ENCODE measurements around the gene HDLBP. TPM values are rescaled to one million over a fixed set of nuclear protein-coding genes. Genes with fewer than 3 reads are reported as not detected.

Gene HDLBP
- total and polyA plus RNA-seq, 3 donors from 2014 or later = 600 to 790 (median 648) TPM

- intact Hi-C loops (cut with DNase I; ENCODE audit: low total_unique reads) = no loop called here
- no peaks in the 10 kb centered on the region for H3K27me3 ChIP-seq
- H3K4me3 ChIP-seq = no peak overlapping the region
- H3K4me1 ChIP-seq = no peaks in the 10 kb centered on the region
- H3K27ac ChIP-seq = no peak overlapping the region
- TF ChIP-seq POLR2A (IDR thresholded peaks at IDR 0.05) = no peak
- TF ChIP-seq, protein P1, sequence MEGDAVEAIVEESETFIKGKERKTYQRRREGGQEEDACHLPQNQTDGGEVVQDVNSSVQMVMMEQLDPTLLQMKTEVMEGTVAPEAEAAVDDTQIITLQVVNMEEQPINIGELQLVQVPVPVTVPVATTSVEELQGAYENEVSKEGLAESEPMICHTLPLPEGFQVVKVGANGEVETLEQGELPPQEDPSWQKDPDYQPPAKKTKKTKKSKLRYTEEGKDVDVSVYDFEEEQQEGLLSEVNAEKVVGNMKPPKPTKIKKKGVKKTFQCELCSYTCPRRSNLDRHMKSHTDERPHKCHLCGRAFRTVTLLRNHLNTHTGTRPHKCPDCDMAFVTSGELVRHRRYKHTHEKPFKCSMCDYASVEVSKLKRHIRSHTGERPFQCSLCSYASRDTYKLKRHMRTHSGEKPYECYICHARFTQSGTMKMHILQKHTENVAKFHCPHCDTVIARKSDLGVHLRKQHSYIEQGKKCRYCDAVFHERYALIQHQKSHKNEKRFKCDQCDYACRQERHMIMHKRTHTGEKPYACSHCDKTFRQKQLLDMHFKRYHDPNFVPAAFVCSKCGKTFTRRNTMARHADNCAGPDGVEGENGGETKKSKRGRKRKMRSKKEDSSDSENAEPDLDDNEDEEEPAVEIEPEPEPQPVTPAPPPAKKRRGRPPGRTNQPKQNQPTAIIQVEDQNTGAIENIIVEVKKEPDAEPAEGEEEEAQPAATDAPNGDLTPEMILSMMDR (IDR thresholded peaks at IDR 0.05) = no peak
- H3K36me3 ChIP-seq (ENCODE audit: low read depth, missing control alignments) = no peaks in the 10 kb centered on the region
- no peaks in the 10 kb centered on the region for H3K9me3 ChIP-seq
- WGBS, 2 donors = 95 to 97% methylated on average over 11 to 12 of the region's 12 CpGs
- DNase-seq = no peak
Measured at GRCh38 chr2:241177526-241178334, 137.7 kb downstream of the HDLBP start.

Other genes with a start within 250 kb of the HDLBP start
- gene MTERF4, start 213.4 kb downstream of the HDLBP start, total RNA-seq = 10 to 100 TPM; 26.4 to 40.6 TPM
- 37.3 TPM for gene MTERF4, start 213.4 kb downstream of the HDLBP start, polyA plus RNA-seq (ENCODE audit: insufficient read depth, low read depth, low replicate concordance)
- 10 to 100 TPM; 54.0 to 57.6 TPM for gene PASK, start 166.2 kb downstream of the HDLBP start, total RNA-seq
- 48.6 TPM for gene PASK, start 166.2 kb downstream of the HDLBP start, polyA plus RNA-seq (ENCODE audit: insufficient read depth, low read depth, low replicate concordance)
- 100 to 1,000 TPM; 100 to 139 TPM for gene PPP1R7, start 165.2 kb downstream of the HDLBP start, total RNA-seq
- 358 TPM for gene PPP1R7, start 165.2 kb downstream of the HDLBP start, polyA plus RNA-seq (ENCODE audit: insufficient read depth, low read depth, low replicate concordance)
- 1 to 10 TPM; 1.9 to 2.5 TPM for gene ANO7, start 127.0 kb downstream of the HDLBP start, total RNA-seq
- gene ANO7, start 127.0 kb downstream of the HDLBP start, polyA plus RNA-seq (ENCODE audit: insufficient read depth, low read depth, low replicate concordance) = 1.2 TPM
- gene SEPTIN2, start 253 bp upstream of the HDLBP start, total RNA-seq = 100 to 1,000 TPM; 310 to 365 TPM
- gene SEPTIN2, start 253 bp upstream of the HDLBP start, polyA plus RNA-seq (ENCODE audit: insufficient read depth, low read depth, low replicate concordance) = 334 TPM
- gene FARP2, start 40.6 kb upstream of the HDLBP start, total RNA-seq = 100 to 1,000 TPM in 1 of 2 donors, 10 to 100 TPM in 1; 78.1 to 145 TPM
- 69.8 TPM for gene FARP2, start 40.6 kb upstream of the HDLBP start, polyA plus RNA-seq (ENCODE audit: insufficient read depth, low read depth, low replicate concordance)
- 100 to 1,000 TPM; 224 to 250 TPM for gene STK25, start 192.9 kb upstream of the HDLBP start, total RNA-seq
- 200 TPM for gene STK25, start 192.9 kb upstream of the HDLBP start, polyA plus RNA-seq (ENCODE audit: insufficient read depth, low read depth, low replicate concordance)
- gene BOK, start 243.1 kb upstream of the HDLBP start, total RNA-seq = 10 to 100 TPM; 52.0 to 62.7 TPM
- gene BOK, start 243.1 kb upstream of the HDLBP start, polyA plus RNA-seq (ENCODE audit: insufficient read depth, low read depth, low replicate concordance) = 20.2 TPM

All from testis (tissue), 3 donors.